K562 (cell line): ENCODE results near the gene MGA. TPM values are rescaled to one million over a fixed set of nuclear protein-coding genes. Genes with fewer than 3 reads are reported as not detected.

Source experiments
- PHTF2 ChIP-seq: fragments of 250-450 bp; sonication (Bioruptor Pico); IDR thresholded peaks from 2 replicates; pipeline ENCODE4 v1.5.0; 2021; ENCODE audit warnings: mild to moderate bottlenecking
- RFX7 ChIP-seq: fragments of 250-450 bp; sonication (Bioruptor Pico); IDR thresholded peaks from 2 replicates; pipeline ENCODE4 v1.5.1; 2021; ENCODE audit warnings: mild to moderate bottlenecking
- SMARCC2 ChIP-seq: fragments of 450-650 bp; IDR thresholded peaks from 2 replicates; pipeline ENCODE4 v1.6.1; 2017; ENCODE audit warnings: antibody characterized with exemption, moderate library complexity, mild to moderate bottlenecking, low read depth
- SREBF1 ChIP-seq: fragments of 150-350 bp; IDR thresholded peaks from 2 replicates; pipeline ENCODE4 v1.6.1; 2014; ENCODE audit warnings: antibody characterized with exemption, low read depth, low read length, borderline replicate concordance
- SRSF7 ChIP-seq: fragments of 200-400 bp; formaldehyde crosslinking; optimal IDR thresholded peaks from 2 replicates; pipeline ENCODE3; 2017; ENCODE audit warnings: mild to moderate bottlenecking, low read depth, low read length
- ZBTB17 ChIP-seq: fragments of 450-650 bp; formaldehyde crosslinking; IDR thresholded peaks from 2 replicates; pipeline ENCODE4 v1.4.0; 2020; ENCODE audit warnings: mild to moderate bottlenecking
- ZNF224 ChIP-seq: sonication (generic); formaldehyde crosslinking; IDR thresholded peaks from 2 replicates; pipeline ENCODE4 v1.8.0; 2022; ENCODE audit warnings: mild to moderate bottlenecking, missing genetic modification reagents
- polyA plus RNA-seq, 8 experiments: library from polyadenylated mRNA; depleted of rRNA in 4 of 8; stranded (reverse) in 5 of 8; unstranded in 3 of 8; fragments of >200 nt; fragmentation: Nextera tagmentation in 2 of 8; fragmentation: Illumina TruSeq in 1 of 8; extraction: Ambion mirVana in 2 of 8; extraction: Trizol in 1 of 8; gene quantifications; 2 replicates each; pipeline versions ENCODE4 v1.2.1 to v1.2.3, GENCODE V29; 2011 to 2014; ENCODE audit warnings: inconsistent platforms in 1 of 8, missing spikeins in 1 of 8
- total RNA-seq, 7 experiments: library from RNA; depleted of rRNA in 6 of 7; stranded (reverse); fragments of >200 nt in 6 of 7; fragmentation: Illumina TruSeq in 2 of 7; extraction: Trizol in 2 of 7; gene quantifications; 2 replicates each; pipeline versions ENCODE4 v1.2.1 to v1.2.3, GENCODE V29; 2011 to 2021; ENCODE audit warnings: low replicate concordance in 1 of 7
- TF ChIP-seq, protein P1 (sequence below): sonication (generic); formaldehyde crosslinking; IDR thresholded peaks from 2 replicates; pipeline ENCODE4 v1.8.0; 2023; ENCODE audit warnings: mild to moderate bottlenecking, missing genetic modification reagents
- TF ChIP-seq, protein P2 (sequence below): fragments of 250-450 bp; sonication (Bioruptor Pico); IDR thresholded peaks from 2 replicates; pipeline ENCODE4 v1.4.0; 2020
- TF ChIP-seq, protein P3 (sequence below): sonication (generic); formaldehyde crosslinking; IDR thresholded peaks from 2 replicates; pipeline ENCODE4 v1.8.0; 2022; ENCODE audit warnings: missing genetic modification reagents, mild to moderate bottlenecking, borderline replicate concordance

The MGA gene
- total and polyA plus RNA-seq, 9 of the 15 experiments (the other 6 are each of a cell fraction or from before 2014, with no cell fraction given), result 4.7 to 56.1 (median 21.1) TPM

DNA sequence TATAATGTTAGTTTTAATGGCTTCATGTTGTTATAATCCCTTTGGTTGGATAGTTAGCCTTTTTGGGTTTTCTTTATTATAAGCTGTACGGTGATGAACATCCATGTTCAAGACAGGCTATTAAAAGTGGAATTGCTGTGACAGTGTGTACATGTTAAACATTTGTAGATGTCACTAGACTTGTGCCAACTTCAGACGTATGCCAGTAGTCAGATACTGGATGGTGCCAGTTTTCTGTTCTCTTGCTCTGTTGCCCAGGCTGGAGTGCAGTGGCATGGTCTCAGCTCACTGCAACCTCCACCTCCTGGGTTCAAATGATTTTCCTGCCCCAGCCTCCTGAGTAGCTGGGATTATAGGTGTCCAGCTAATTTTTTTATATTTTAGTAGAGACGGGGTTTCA lies 54.1 kb downstream of the MGA start (continued):
- TF ChIP-seq SMARCC2, result no peak
- TF ChIP-seq, protein P1, sequence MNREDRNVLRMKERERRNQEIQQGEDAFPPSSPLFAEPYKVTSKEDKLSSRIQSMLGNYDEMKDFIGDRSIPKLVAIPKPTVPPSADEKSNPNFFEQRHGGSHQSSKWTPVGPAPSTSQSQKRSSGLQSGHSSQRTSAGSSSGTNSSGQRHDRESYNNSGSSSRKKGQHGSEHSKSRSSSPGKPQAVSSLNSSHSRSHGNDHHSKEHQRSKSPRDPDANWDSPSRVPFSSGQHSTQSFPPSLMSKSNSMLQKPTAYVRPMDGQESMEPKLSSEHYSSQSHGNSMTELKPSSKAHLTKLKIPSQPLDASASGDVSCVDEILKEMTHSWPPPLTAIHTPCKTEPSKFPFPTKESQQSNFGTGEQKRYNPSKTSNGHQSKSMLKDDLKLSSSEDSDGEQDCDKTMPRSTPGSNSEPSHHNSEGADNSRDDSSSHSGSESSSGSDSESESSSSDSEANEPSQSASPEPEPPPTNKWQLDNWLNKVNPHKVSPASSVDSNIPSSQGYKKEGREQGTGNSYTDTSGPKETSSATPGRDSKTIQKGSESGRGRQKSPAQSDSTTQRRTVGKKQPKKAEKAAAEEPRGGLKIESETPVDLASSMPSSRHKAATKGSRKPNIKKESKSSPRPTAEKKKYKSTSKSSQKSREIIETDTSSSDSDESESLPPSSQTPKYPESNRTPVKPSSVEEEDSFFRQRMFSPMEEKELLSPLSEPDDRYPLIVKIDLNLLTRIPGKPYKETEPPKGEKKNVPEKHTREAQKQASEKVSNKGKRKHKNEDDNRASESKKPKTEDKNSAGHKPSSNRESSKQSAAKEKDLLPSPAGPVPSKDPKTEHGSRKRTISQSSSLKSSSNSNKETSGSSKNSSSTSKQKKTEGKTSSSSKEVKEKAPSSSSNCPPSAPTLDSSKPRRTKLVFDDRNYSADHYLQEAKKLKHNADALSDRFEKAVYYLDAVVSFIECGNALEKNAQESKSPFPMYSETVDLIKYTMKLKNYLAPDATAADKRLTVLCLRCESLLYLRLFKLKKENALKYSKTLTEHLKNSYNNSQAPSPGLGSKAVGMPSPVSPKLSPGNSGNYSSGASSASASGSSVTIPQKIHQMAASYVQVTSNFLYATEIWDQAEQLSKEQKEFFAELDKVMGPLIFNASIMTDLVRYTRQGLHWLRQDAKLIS (CRISPR knock-in tag), result no peak
- TF ChIP-seq SREBF1, result no peak
- no peak for TF ChIP-seq PHTF2 (CRISPR knock-in tag)
- no peak for TF ChIP-seq RFX7 (CRISPR knock-in tag)
- TF ChIP-seq, protein P2, sequence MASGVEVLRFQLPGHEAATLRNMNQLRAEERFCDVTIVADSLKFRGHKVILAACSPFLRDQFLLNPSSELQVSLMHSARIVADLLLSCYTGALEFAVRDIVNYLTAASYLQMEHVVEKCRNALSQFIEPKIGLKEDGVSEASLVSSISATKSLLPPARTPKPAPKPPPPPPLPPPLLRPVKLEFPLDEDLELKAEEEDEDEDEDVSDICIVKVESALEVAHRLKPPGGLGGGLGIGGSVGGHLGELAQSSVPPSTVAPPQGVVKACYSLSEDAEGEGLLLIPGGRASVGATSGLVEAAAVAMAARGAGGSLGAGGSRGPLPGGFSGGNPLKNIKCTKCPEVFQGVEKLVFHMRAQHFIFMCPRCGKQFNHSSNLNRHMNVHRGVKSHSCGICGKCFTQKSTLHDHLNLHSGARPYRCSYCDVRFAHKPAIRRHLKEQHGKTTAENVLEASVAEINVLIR (CRISPR knock-in tag), result no peak
- TF ChIP-seq SRSF7, result no peak
- TF ChIP-seq, protein P3, sequence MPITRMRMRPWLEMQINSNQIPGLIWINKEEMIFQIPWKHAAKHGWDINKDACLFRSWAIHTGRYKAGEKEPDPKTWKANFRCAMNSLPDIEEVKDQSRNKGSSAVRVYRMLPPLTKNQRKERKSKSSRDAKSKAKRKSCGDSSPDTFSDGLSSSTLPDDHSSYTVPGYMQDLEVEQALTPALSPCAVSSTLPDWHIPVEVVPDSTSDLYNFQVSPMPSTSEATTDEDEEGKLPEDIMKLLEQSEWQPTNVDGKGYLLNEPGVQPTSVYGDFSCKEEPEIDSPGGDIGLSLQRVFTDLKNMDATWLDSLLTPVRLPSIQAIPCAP (CRISPR knock-in tag), result no peak
- TF ChIP-seq ZBTB17 (CRISPR knock-in tag), result no peak
- no peak for TF ChIP-seq ZNF224 (CRISPR knock-in tag)
